Stimulated activated naive CD8-positive, alpha-beta T cell treated with anti-CD3 and anti-CD28 coated beads, Interleukin-15, Interleukin-2, amounts not matched to agents 100 U/mL and 50 U/mL, for 24 hours (primary cell): ENCODE data around the gene SKAP1.
"Not testable (repeated sequence)": the region's sequence is repeated elsewhere in the genome, so short reads cannot be mapped to it uniquely, and the experiment has no call there.

Experiments used
- ATAC-seq: fragments of 150-1000 bp; cut with Tn5 transposase; one replicate; pipeline ENCODE4 v1.10.0; 2021
- DNase-seq: peaks from one replicate; pipeline ENCODE4 v3.0.0; 2021

The SKAP1 gene

GRCh38 chr17:48283907-48284306, 146.1 kb downstream of the SKAP1 start:
- ATAC-seq (no peak), DNase-seq (no peak)

- DNase-seq: no peak
- no peak for ATAC-seq
Measured at GRCh38 chr17:48283411-48283810, 146.6 kb downstream of the SKAP1 start.

- ATAC-seq: no peak
- no peak for DNase-seq
Measured at GRCh38 chr17:48282303-48282702, 147.7 kb downstream of the SKAP1 start.

- no peak for ATAC-seq
Measured at GRCh38 chr17:48278760-48279491, 151.1 kb downstream of the SKAP1 start.

GRCh38 chr17:48276776-48277175, 153.2 kb downstream of the SKAP1 start:
- ATAC-seq: no peak
- DNase-seq: no peak

More at GRCh38 chr17:48278760-48279491, 151.1 kb downstream of the SKAP1 start:
- DNase-seq: no peak

- ATAC-seq (no peak), DNase-seq (no peak)
Measured at GRCh38 chr17:48270899-48271298, 159.1 kb downstream of the SKAP1 start.

- ATAC-seq (no peak), DNase-seq (no peak)
Measured at GRCh38 chr17:48269209-48269608, 160.8 kb downstream of the SKAP1 start.

GRCh38 chr17:48263731-48264035, 166.3 kb downstream of the SKAP1 start:
- DNase-seq: no peak
- no peak for ATAC-seq

- no peak for DNase-seq
- no peak for ATAC-seq
Measured at GRCh38 chr17:48262982-48263730, 166.9 kb downstream of the SKAP1 start.

GRCh38 chr17:48261297-48261880, 168.6 kb downstream of the SKAP1 start:
- DNase-seq (peak; percentile 20), ATAC-seq (peak; percentile 26)

- ATAC-seq (no peak), DNase-seq (no peak)
Measured at GRCh38 chr17:48259694-48260291, 170.2 kb downstream of the SKAP1 start.

- ATAC-seq (no peak), DNase-seq (no peak)
Measured at GRCh38 chr17:48258331-48258730, 171.7 kb downstream of the SKAP1 start.

GRCh38 chr17:48255759-48256158, 174.3 kb downstream of the SKAP1 start:
- DNase-seq (no peak), ATAC-seq (no peak)

- DNase-seq: no peak
Measured at GRCh38 chr17:48254896-48255295, 175.1 kb downstream of the SKAP1 start.

GRCh38 chr17:48253975-48254374, 176.0 kb downstream of the SKAP1 start:
- DNase-seq (no peak), ATAC-seq (no peak)

More at GRCh38 chr17:48254896-48255295, 175.1 kb downstream of the SKAP1 start:
- no peak for ATAC-seq

GRCh38 chr17:48251950-48252349, 178.1 kb downstream of the SKAP1 start:
- DNase-seq: no peak
- ATAC-seq: no peak

- no peak for DNase-seq
- no peak for ATAC-seq
Measured at GRCh38 chr17:48250949-48251348, 179.1 kb downstream of the SKAP1 start.

GRCh38 chr17:48250059-48250458, 180.0 kb downstream of the SKAP1 start:
- not testable (repeated sequence) for DNase-seq, ATAC-seq

GRCh38 chr17:48247603-48248002, 182.4 kb downstream of the SKAP1 start:
- DNase-seq (no peak), ATAC-seq (no peak)

GRCh38 chr17:48247038-48247437, 183.0 kb downstream of the SKAP1 start:
- ATAC-seq (no peak), DNase-seq (no peak)

GRCh38 chr17:48246612-48247011, 183.4 kb downstream of the SKAP1 start:
- no peak for ATAC-seq
- DNase-seq: no peak

GRCh38 chr17:48245465-48246033, 184.5 kb downstream of the SKAP1 start:
- DNase-seq, ATAC-seq: not testable (repeated sequence)

GRCh38 chr17:48244814-48245213, 185.2 kb downstream of the SKAP1 start:
- ATAC-seq (no peak), DNase-seq (no peak)
